Vagina (tissue), 2 donors: ENCODE data around the gene MLF2. TPM values are rescaled to one million over a fixed set of nuclear protein-coding genes. Genes with fewer than 3 reads are reported as not detected.

Experiments used
- DNase-seq, 2 donors: peaks; one replicate each; pipeline ENCODE4 v3.0.0-alpha.2; 2017; ENCODE audit errors: extremely low spot score in 2 of 2
- H3K27ac ChIP-seq: fragments of 200-600 bp; sonication (generic); one replicate; pipeline ENCODE4 v1.5.1; 2019
- H3K27me3 ChIP-seq: fragments of 200-600 bp; sonication (generic); one replicate; pipeline ENCODE4 v1.5.1; 2019
- H3K36me3 ChIP-seq, 2 donors: fragments of 200-600 bp; sonication (generic); one replicate each; pipeline ENCODE4 v1.5.1; 2017 to 2019
- H3K4me1 ChIP-seq: fragments of 200-600 bp; sonication (generic); one replicate; pipeline ENCODE4 v1.5.1; 2019
- H3K4me3 ChIP-seq, 2 donors: fragments of 200-600 bp; sonication (generic); 1 replicate in 1 of 2; 2 replicates in 1 of 2; pipeline ENCODE4 v1.5.1; 2016 to 2019
- H3K9me3 ChIP-seq: fragments of 200-600 bp; sonication (generic); one replicate; pipeline ENCODE4 v1.5.1; 2019
- CTCF ChIP-seq, 3 experiments: fragments of 450-650 bp in 2 of 3; fragments of 200-600 bp in 1 of 3; sonication (generic) in 1 of 3; IDR thresholded peaks; one replicate each; pipeline ENCODE4 v1.5.1; 2017 to 2019; ENCODE audit warnings: antibody characterized with exemption in 3 of 3, mild to moderate bottlenecking in 2 of 3, moderate library complexity in 2 of 3
- POLR2A ChIP-seq, 2 donors: fragments of 450-650 bp; IDR thresholded peaks; one replicate each; pipeline ENCODE4 v1.6.1; 2017; ENCODE audit warnings: antibody characterized with exemption in 2 of 2, mild to moderate bottlenecking in 2 of 2, moderate library complexity in 2 of 2
- POLR2AphosphoS5 ChIP-seq, 2 donors: sonication (generic); formaldehyde crosslinking; IDR thresholded peaks; one replicate each; pipeline ENCODE4 v1.9.0; 2017; ENCODE audit warnings: antibody characterized with exemption in 2 of 2, mild to moderate bottlenecking in 2 of 2, low read depth in 1 of 2; ENCODE audit not compliant: insufficient read depth in 1 of 2
- intact Hi-C: fragments of 100-400 bp; cut with DNase I; formaldehyde crosslinking; loops from one replicate; pipeline ENCODE4 v1.15.1; 2023
- total RNA-seq: library from RNA; depleted of rRNA; stranded (reverse); fragments of >200 nt; gene quantifications from one replicate; pipeline ENCODE4 v1.2.3, GENCODE V29; 2016

MLF2 gene
- total RNA-seq, 1 donor from 2014 or later, result 150 TPM

- intact Hi-C loops, result no loop called here
- Histone ChIP-seq H3K9me3 (no peaks in the 10 kb centered on the region), H3K4me3 (no peak overlapping the region), H3K27ac (no peak overlapping the region), H3K36me3 (no peaks in the 10 kb centered on the region), H3K27me3 (no peaks in the 10 kb centered on the region), H3K4me1 (peaks cover 1% of the 10 kb centered on the region)
- DNase-seq, result no peak
- no peak for TF ChIP-seq POLR2A (IDR thresholded peaks at IDR 0.05)
- no peak for TF ChIP-seq CTCF (IDR thresholded peaks at IDR 0.05)
- no peak for TF ChIP-seq POLR2AphosphoS5 (IDR thresholded peaks at IDR 0.05; ENCODE audit: insufficient read depth in 1 of 2, low read depth in 1 of 2)
These were observed 34.4 kb upstream of the MLF2 start for GRCh38 chr12:6787309-6787708.

- Histone ChIP-seq H3K36me3 (no peaks in the 10 kb centered on the region), H3K27ac (no peak overlapping the region), H3K4me3 (no peak overlapping the region), H3K9me3 (no peaks in the 10 kb centered on the region), H3K27me3 (no peaks in the 10 kb centered on the region), H3K4me1 (no peaks in the 10 kb centered on the region)
- TF ChIP-seq CTCF (IDR thresholded peaks at IDR 0.05) (no peak), POLR2AphosphoS5 (IDR thresholded peaks at IDR 0.05; ENCODE audit: insufficient read depth in 1 of 2, low read depth in 1 of 2) (no peak), POLR2A (IDR thresholded peaks at IDR 0.05) (no peak)
- intact Hi-C loops, result no loop called here
- no peak for DNase-seq
These were observed 33.6 kb upstream of the MLF2 start for GRCh38 chr12:6786416-6787094.

- Histone ChIP-seq H3K36me3 (no peaks in the 10 kb centered on the region), H3K4me3 (no peak overlapping the region), H3K9me3 (no peaks in the 10 kb centered on the region), H3K27me3 (no peaks in the 10 kb centered on the region), H3K4me1 (no peaks in the 10 kb centered on the region), H3K27ac (no peak overlapping the region)
- intact Hi-C loops, result no loop called here
- no peak for DNase-seq
- TF ChIP-seq POLR2AphosphoS5 (IDR thresholded peaks at IDR 0.05; ENCODE audit: insufficient read depth in 1 of 2, low read depth in 1 of 2) (no peak), CTCF (IDR thresholded peaks at IDR 0.05) (no peak), POLR2A (IDR thresholded peaks at IDR 0.05) (no peak)
These were observed 31.8 kb upstream of the MLF2 start for GRCh38 chr12:6784761-6785160.

- intact Hi-C loops, result no loop called here
- TF ChIP-seq POLR2AphosphoS5 (IDR thresholded peaks at IDR 0.05; ENCODE audit: insufficient read depth in 1 of 2, low read depth in 1 of 2), result no peak
- TF ChIP-seq CTCF (IDR thresholded peaks at IDR 0.05), result no peak
- TF ChIP-seq POLR2A (IDR thresholded peaks at IDR 0.05), result no peak
- Histone ChIP-seq H3K27ac (no peak overlapping the region), H3K9me3 (no peaks in the 10 kb centered on the region), H3K4me1 (no peaks in the 10 kb centered on the region), H3K27me3 (no peaks in the 10 kb centered on the region), H3K4me3 (no peak overlapping the region), H3K36me3 (no peaks in the 10 kb centered on the region)
- DNase-seq, result no peak
These were observed 31.4 kb upstream of the MLF2 start for GRCh38 chr12:6784296-6784695.

GRCh38 chr12:6783828-6784227, 30.9 kb upstream of the MLF2 start:
- Histone ChIP-seq H3K9me3 (no peaks in the 10 kb centered on the region), H3K4me3 (no peak overlapping the region), H3K4me1 (no peaks in the 10 kb centered on the region), H3K27me3 (no peaks in the 10 kb centered on the region), H3K36me3 (no peaks in the 10 kb centered on the region), H3K27ac (no peak overlapping the region)
- intact Hi-C loops, result no loop called here
- no peak for DNase-seq
- TF ChIP-seq POLR2AphosphoS5 (IDR thresholded peaks at IDR 0.05; ENCODE audit: insufficient read depth in 1 of 2, low read depth in 1 of 2), result no peak
- no peak for TF ChIP-seq POLR2A (IDR thresholded peaks at IDR 0.05)
- no peak for TF ChIP-seq CTCF (IDR thresholded peaks at IDR 0.05)
